SU-DHL-6 (cell line): ENCODE results near the gene RBP7.

ENCODE experiments used
- CTCF ChIP-seq: fragments of 200-600 bp; sonication (generic); IDR thresholded peaks from one replicate; pipeline ENCODE4 v1.5.1; 2017; ENCODE audit warnings: antibody characterized with exemption, mild to moderate bottlenecking, low read length, moderate library complexity; ENCODE audit not compliant: insufficient read depth, poor library complexity, severe bottlenecking
- EZH2phosphoT487 ChIP-seq: fragments of 200-600 bp; sonication (generic), shearing (Covaris generic); conservative IDR thresholded peaks from 2 replicates; pipeline ENCODE4 v1.6.1; 2018; ENCODE audit warnings: mild to moderate bottlenecking, antibody characterized with exemption, low read length, moderate library complexity, mixed read lengths

- TF ChIP-seq CTCF (no peak), EZH2phosphoT487 (no peak)
Measured at GRCh38 chr1:10020086-10020485, 23.1 kb downstream of the RBP7 start.
